T-helper 1 cell treated with Interleukin-12 subunit alpha and Interleukin-12 subunit beta and Interleukin-4 antibody, amounts not matched to agents 30 ng/mL and 1 ng/mL, for 36 hours (primary cell): ENCODE results near the gene ZNF710. TPM values are rescaled to one million over a fixed set of nuclear protein-coding genes. Genes with fewer than 3 reads are reported as not detected.

Experiments
- intact Hi-C: fragments of 100-400 bp; cut with micrococcal nuclease; formaldehyde crosslinking; loops from one replicate; pipeline ENCODE4 v1.15.1; 2024
- total RNA-seq: library from RNA; stranded (reverse); gene quantifications from 2 replicates; pipeline ENCODE4 v1.2.3, GENCODE V29; 2022

Gene ZNF710
- total RNA-seq, 1 donor from 2014 or later = 29.2 TPM

GRCh38 chr15:90078965-90079364 is 77.8 kb downstream of the ZNF710 start:
- intact Hi-C loops = no loop called here

- intact Hi-C loops = no loop called here
Observed at GRCh38 chr15:90079619-90080457, 78.7 kb downstream of the ZNF710 start.

GRCh38 chr15:90080458-90080755 is 79.3 kb downstream of the ZNF710 start:
- intact Hi-C loops = no loop called here

- intact Hi-C loops = no loop called here
Observed at GRCh38 chr15:90080818-90081393, 79.8 kb downstream of the ZNF710 start.

GRCh38 chr15:90082140-90082715 is 81.1 kb downstream of the ZNF710 start:
- intact Hi-C loops = no loop called here

- intact Hi-C loops = no loop called here
Observed at GRCh38 chr15:90083419-90083818, 82.3 kb downstream of the ZNF710 start.

GRCh38 chr15:90083954-90084607 is 83.0 kb downstream of the ZNF710 start:
- intact Hi-C loops = no loop called here

- intact Hi-C loops = no loop called here
Observed at GRCh38 chr15:90084876-90085423, 83.8 kb downstream of the ZNF710 start.

- intact Hi-C loops = no loop called here
Observed at GRCh38 chr15:90085565-90085964, 84.4 kb downstream of the ZNF710 start.

GRCh38 chr15:90086868-90087268 is 85.7 kb downstream of the ZNF710 start:
- intact Hi-C loops = loop anchor here (1.0 to 2.0 kb wide), 6 partner anchors 10 to 347 kb away; partner anchors contain the start of gene IDH2

- intact Hi-C loops = loop anchor here (1.0 to 2.0 kb wide), 5 partner anchors 10 to 347 kb away; partner anchors contain the start of gene IDH2
Observed at GRCh38 chr15:90087454-90088154, 86.5 kb downstream of the ZNF710 start.

- intact Hi-C loops = loop anchor here (10.0 kb wide), 1 partner anchor 756 kb away; the partner anchor contains the start of gene POLG
Observed at GRCh38 chr15:90090226-90090848, 89.2 kb downstream of the ZNF710 start.

GRCh38 chr15:90091156-90091931 is 90.2 kb downstream of the ZNF710 start:
- intact Hi-C loops = loop anchor here (10.0 kb wide), 1 partner anchor 757 kb away; the partner anchor contains the start of gene POLG

- intact Hi-C loops = loop anchor here (5.0 to 10.0 kb wide), 4 partner anchors 93 to 837 kb away; partner anchors contain the start of genes HDDC3, POLG and ZNF710
Observed at GRCh38 chr15:90095521-90095959, 94.4 kb downstream of the ZNF710 start.

- intact Hi-C loops = loop anchor here (1.0 to 10.0 kb wide), 12 partner anchors 10 to 835 kb away; partner anchors contain the start of genes HDDC3, NGRN, POLG and ZNF710
Observed at GRCh38 chr15:90097475-90097874, 96.4 kb downstream of the ZNF710 start.

- intact Hi-C loops = loop anchor here (1.0 to 10.0 kb wide), 6 partner anchors 86 to 833 kb away; partner anchors contain the start of genes GDPGP1, HDDC3, POLG and ZNF710
Observed at GRCh38 chr15:90099072-90099867, 98.1 kb downstream of the ZNF710 start.

GRCh38 chr15:90099868-90100831 is 99.0 kb downstream of the ZNF710 start:
- intact Hi-C loops = loop anchor here (1.0 to 10.0 kb wide), 8 partner anchors 85 to 832 kb away; partner anchors contain the start of genes GDPGP1, HDDC3, IQGAP1 and POLG
